Medulla oblongata (tissue), 1 donor: ENCODE data around the gene SP6.

Experiments
- DNase-seq: peaks from one replicate; pipeline ENCODE4 v3.0.0-alpha.2; 2015; ENCODE audit errors: extremely low spot score

SP6 gene

GRCh38 chr17:47856830-47857229, 5.9 kb upstream of the SP6 start:
- no peak for DNase-seq

GRCh38 chr17:47855737-47856136, 4.8 kb upstream of the SP6 start:
- DNase-seq: no peak

GRCh38 chr17:47853616-47854015, 2.7 kb upstream of the SP6 start:
- no peak for DNase-seq

GRCh38 chr17:47852113-47852949, 1.4 kb upstream of the SP6 start:
- no peak for DNase-seq

DNA sequence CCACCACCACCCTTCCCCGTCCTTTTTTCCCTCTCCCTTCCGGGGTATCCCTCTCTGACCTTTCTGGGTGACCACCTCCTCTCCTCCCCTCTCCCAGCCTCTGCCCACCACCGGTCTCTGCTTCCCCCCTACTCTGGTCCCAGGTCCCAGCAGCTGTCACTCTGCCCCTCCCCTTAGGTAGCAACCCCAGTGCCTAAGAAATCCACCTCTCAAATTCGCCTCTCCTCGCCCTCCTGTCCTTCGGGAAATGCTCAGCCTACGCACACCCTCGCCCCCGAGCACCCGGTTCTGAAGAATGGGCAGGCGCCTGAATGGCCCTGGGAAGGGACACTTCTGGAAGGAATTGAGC, 775 bp upstream of the SP6 start:
- DNase-seq: no peak

- DNase-seq: no peak
These were observed 631 bp downstream of the SP6 start for GRCh38 chr17:47850373-47850691.

- no peak for DNase-seq
These were observed 2.8 kb downstream of the SP6 start for GRCh38 chr17:47848198-47848513.

- DNase-seq: no peak
These were observed 3.4 kb downstream of the SP6 start for GRCh38 chr17:47847341-47848197.

DNA sequence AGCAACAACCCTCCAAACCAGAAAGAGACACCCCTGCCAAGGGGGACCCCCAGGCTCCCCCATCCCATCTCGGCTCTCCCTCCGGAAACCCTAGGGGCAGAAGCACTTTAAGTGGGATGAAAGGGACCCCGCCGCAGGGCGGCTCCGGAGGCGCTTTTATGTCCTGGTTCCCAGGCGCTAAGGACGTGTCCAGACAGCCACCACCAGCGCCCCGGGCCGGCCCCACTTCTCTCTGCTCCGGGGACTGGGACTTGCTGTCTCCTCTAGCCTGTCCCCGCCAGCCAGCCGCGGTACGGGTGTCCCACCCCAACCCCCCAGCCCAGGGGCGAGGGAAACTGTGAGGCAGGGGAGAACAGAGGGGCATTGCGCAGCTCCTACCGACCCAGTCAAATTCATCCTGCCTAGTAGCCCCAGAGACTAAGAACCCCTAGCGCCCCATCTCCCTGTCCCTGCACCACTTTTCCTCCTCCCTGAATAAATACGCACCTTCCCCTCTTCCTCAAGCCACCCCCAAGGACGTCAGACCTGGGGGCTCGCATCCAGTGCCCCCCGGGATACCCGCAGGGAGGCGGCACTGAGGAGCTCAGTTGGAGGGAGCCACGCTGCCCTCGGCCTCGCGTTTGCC, 4.1 kb downstream of the SP6 start:
- no peak for DNase-seq

GRCh38 chr17:47845716-47846075, 5.3 kb downstream of the SP6 start:
- DNase-seq: no peak

DNA sequence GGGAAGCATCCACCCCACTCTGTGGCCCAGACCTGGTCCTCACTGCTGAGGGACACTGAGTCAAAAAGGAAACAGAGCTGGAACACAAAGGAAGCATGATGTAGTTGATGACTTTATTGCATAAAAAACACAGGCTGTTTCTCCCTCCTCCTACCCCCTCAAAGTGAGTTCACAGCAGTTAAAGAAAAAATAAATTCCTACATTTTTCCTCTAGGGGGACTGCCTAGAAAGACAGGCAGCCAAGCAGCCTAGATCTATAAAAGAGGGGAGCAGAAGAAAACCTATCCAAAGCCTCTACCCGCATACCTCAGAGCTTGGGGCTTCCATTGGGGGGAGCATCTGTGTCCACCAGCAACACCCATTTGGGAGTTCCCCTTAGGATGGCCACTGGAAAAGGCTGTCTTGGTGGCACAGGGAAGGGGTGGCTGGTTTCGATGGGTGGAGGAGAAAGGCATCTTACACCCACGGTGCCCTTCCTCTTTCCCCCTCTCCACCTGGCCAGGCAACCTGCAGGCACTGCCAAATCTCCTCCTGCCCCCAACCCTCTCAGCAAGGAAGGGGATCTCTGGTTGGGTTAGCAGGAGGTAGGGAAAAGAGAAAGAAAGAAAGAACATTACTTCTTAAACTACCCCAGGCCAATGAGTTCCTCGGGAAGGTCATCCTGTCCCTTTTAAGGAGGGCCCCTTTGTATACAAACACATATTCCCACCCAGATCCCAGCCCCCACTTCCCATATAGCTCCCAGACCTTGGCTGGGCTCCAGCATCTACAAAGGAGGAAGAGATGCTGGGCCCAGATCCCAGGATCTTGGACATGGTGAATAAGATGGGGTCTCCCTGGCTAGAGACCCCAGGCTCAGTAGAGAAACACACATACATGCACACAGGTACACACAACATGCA, 5.9 kb downstream of the SP6 start:
- DNase-seq: no peak

DNA sequence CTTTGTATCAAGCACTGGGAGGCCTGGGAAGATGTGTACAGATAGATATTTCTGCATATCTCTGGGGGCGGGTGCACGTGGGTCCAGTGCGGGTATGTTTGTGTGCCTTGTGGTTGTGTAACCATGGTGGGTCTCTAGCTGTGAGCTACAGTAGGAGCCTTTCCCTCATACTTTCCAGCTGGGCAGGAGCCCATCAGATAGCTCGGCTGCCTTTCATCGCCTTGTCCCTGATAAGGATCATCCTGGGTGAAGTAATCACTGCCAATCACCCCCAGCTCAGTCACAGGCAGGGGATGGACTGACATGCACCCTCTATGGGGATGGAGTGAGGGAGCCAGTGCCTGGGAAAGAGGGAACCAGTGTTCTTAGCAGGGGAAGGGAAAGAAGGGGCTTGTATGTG, 6.7 kb downstream of the SP6 start:
- no peak for DNase-seq

- no peak for DNase-seq
These were observed 7.6 kb downstream of the SP6 start for GRCh38 chr17:47843391-47843730.

DNA sequence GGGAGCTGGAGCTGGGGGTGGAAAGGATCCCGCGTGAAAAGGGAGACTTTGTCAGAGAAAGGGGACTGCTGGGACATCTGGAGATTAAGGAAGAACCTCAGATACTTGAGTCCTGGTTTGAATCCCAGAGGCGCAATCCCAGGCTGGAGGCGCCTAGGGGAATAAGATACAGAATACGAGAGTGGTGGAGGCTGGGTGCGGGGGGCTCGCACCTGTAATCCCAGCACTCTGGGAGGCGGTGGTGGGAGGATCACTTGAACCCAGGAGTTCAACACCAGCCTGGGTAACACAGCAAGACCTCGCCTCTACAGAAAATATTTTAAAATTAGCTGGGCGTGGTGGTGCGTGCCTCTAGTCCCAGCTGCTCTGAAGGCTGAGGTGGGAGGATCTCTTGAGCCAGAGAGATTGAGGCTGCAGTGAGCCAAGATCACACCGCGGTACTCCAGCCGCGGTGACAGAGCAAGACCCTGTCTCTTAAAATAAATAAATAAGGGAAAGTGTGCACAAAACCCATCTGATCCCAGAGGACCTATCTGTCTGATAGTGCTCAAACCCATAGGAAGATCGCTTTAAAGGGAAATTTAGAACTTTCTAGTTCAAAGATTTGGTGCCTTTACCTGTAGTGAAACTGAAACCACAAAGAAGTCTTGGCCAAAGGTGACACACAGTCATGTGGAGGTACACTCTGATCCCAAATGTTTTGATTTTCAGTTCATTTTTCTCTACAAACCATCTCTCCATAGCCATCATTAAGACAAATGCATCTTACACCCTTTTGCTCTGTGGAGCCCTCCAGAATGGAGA, 9.3 kb downstream of the SP6 start:
- DNase-seq: no peak

- DNase-seq: peak; percentile 87
These were observed 10.0 kb downstream of the SP6 start, which contains the start of gene SCRN2 for GRCh38 chr17:47840742-47841487. Gene SCRN2 (minus strand): TSS chr17:47841273. CDS start chr17:47840843, 430 bp downstream.

GRCh38 chr17:47840001-47840741, 10.8 kb downstream of the SP6 start:
- no peak for DNase-seq

- DNase-seq: no peak
These were observed 11.9 kb downstream of the SP6 start for GRCh38 chr17:47839071-47839470.

- DNase-seq: no peak
These were observed 12.3 kb downstream of the SP6 start for GRCh38 chr17:47838636-47839035.

DNA sequence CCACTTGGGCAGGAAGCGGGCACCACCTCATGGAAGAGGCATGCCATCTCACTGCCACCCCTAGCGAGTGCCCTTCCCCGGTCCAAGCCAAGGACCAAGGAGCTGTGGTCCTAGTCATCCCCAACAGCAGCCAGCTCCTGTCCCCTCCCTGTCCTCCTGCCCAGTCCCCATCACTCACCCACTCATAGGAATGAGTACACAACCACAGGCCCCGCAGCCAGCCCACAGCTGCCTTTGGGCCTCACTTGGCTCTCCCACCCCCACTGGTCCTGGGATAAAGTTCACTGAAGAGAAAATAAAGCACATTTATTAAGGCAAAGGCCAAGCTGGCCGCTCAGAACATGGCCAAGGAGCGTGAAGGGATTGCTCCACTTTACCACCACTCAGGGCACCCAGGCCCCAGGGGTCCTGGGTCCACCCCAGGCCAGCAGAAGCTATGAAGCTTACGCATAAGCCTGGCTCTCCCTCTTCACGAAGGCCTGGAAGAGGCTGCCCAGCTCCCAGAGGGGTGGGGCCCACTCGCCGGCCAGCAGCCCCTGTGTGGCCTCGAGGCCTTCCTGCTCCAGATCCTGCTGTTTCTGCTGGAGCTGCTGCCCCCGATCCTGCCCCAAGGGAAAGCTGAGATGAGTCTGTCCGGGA, 13.4 kb downstream of the SP6 start:
- DNase-seq: no peak
